HCT116 (cell line): ENCODE results near the gene HILPDA. TPM values are rescaled to one million over a fixed set of nuclear protein-coding genes. Genes with fewer than 3 reads are reported as not detected.

Experiments
- ATAC-seq: fragments of 200-7000 bp; cut with Tn5 transposase; 2 replicates; pipeline ENCODE4 v1.9.1; 2020; ENCODE audit warnings: mild to moderate bottlenecking, moderate library complexity
- BruUV-seq: library from RNA; stranded (reverse); fragments of 400-500 nt; replicated peaks from 2 replicates; lab custom pipeline; 2021; lab: Mats Ljungman, UMichigan
- CTCF ChIA-PET: fragments of 300-600 bp; sonication (Branson Sonifier 250); formaldehyde crosslinking; loops from one replicate; lab custom pipeline; 2021; ENCODE audit warnings: antibody characterized with exemption; lab: Charles Lee
- POLR2A ChIA-PET: fragments of 300-600, 350-600 bp; sonication (Branson Sonifier 250); formaldehyde crosslinking; loops from one replicate; lab custom pipeline; 2021; ENCODE audit warnings: antibody characterized with exemption; lab: Charles Lee
- RAD21 ChIA-PET, 2 experiments: fragments of 300-600 bp; sonication (Branson Sonifier 250); formaldehyde crosslinking; loops; one replicate each; lab custom pipeline; 2023; ENCODE audit warnings: low total read pairs in 2 of 2; ENCODE audit not compliant: uncharacterized antibody in 2 of 2, unreplicated experiment in 2 of 2, low non-redundant PET in 1 of 2; lab: Charles Lee
- DNase-seq: peaks from one replicate; pipeline ENCODE4 v3.0.0-alpha.2; 2010; ENCODE audit warnings: low read depth, low spot score
- H2AFZ ChIP-seq: fragments of 200-600 bp; shearing (Covaris generic), sonication (generic); 2 replicates; pipeline ENCODE4 v1.6.1; 2017; ENCODE audit warnings: low read depth, mixed run types, mixed read lengths, antibody characterized with exemption, low read length; ENCODE audit not compliant: poor library complexity, severe bottlenecking
- H3K27ac ChIP-seq: 2 replicates; pipeline ENCODE4 v1.5.1; 2012; ENCODE audit warnings: low read depth, low read length
- H3K27me3 ChIP-seq: fragments of 200-600 bp; sonication (generic); 2 replicates; pipeline ENCODE4 v1.6.1; 2016; ENCODE audit warnings: mixed run types, low read length, mixed read lengths; ENCODE audit not compliant: insufficient read depth
- H3K36me3 ChIP-seq, 2 experiments: fragments of 200-500 bp in 1 of 2; fragments of 200-600 bp in 1 of 2; sonication (Bioruptor generic) in 1 of 2; sonication (generic) in 1 of 2; 2 replicates each; pipeline versions ENCODE4 v1.5.1 to v1.6.1; 2014 to 2016; ENCODE audit warnings: low read length in 2 of 2, inconsistent platforms in 1 of 2, mixed read lengths in 1 of 2, mixed run types in 1 of 2; ENCODE audit not compliant: insufficient read depth in 2 of 2, control insufficient read depth in 1 of 2
- H3K4me1 ChIP-seq, 2 experiments: fragments of 200-600 bp in 1 of 2; sonication (generic) in 1 of 2; 2 replicates each; pipeline versions ENCODE4 v1.5.1 to v1.6.1; 2012 to 2017; ENCODE audit warnings: low read length in 2 of 2, inconsistent platforms in 1 of 2, mild to moderate bottlenecking in 1 of 2, mixed read lengths in 1 of 2, mixed run types in 1 of 2, moderate library complexity in 1 of 2; ENCODE audit not compliant: insufficient read depth in 2 of 2, control insufficient read depth in 1 of 2
- H3K4me2 ChIP-seq: fragments of 200-600 bp; sonication (generic); 2 replicates; pipeline ENCODE4 v1.6.1; 2017; ENCODE audit warnings: mixed run types, low read length, mixed read lengths
- H3K4me3 ChIP-seq, 2 experiments: fragments of 200-600 bp in 1 of 2; sonication (generic) in 1 of 2; replicated peaks in 1 of 2; 2 replicates each; pipeline ENCODE4 v1.5.1; 2011 to 2016; ENCODE audit warnings: low read length in 2 of 2, control low read depth in 1 of 2, low read depth in 1 of 2, mild to moderate bottlenecking in 1 of 2, mixed read lengths in 1 of 2, mixed run types in 1 of 2
- H3K79me2 ChIP-seq: fragments of 200-600 bp; sonication (generic); 2 replicates; pipeline ENCODE4 v1.6.1; 2017; ENCODE audit warnings: mild to moderate bottlenecking, mixed run types, low read length, moderate library complexity, mixed read lengths; ENCODE audit not compliant: insufficient read depth
- H3K9ac ChIP-seq: fragments of 200-600 bp; sonication (generic); 2 replicates; pipeline ENCODE4 v1.6.1; 2016; ENCODE audit warnings: low read length, mixed read lengths
- H3K9me2 ChIP-seq: fragments of 200-600 bp; sonication (generic), shearing (Covaris generic); 2 replicates; pipeline ENCODE4 v1.6.1; 2017; ENCODE audit warnings: mixed run types, mild to moderate bottlenecking, moderate library complexity; ENCODE audit not compliant: insufficient read depth
- H3K9me3 ChIP-seq, 2 experiments: fragments of 200-500 bp in 1 of 2; fragments of 200-600 bp in 1 of 2; sonication (Bioruptor generic) in 1 of 2; sonication (generic) in 1 of 2; 2 replicates each; pipeline ENCODE4 v1.6.1; 2014 to 2017; ENCODE audit warnings: low read length in 2 of 2, mixed read lengths in 2 of 2, inconsistent platforms in 1 of 2, low read depth in 1 of 2, mild to moderate bottlenecking in 1 of 2, mixed run types in 1 of 2, moderate library complexity in 1 of 2; ENCODE audit not compliant: control insufficient read depth in 1 of 2, insufficient read depth in 1 of 2
- H4K20me1 ChIP-seq: fragments of 200-600 bp; sonication (generic), shearing (Covaris generic); 2 replicates; pipeline ENCODE4 v1.6.1; 2017; ENCODE audit warnings: mixed run types, mild to moderate bottlenecking, moderate library complexity; ENCODE audit not compliant: insufficient read depth
- CBX3 ChIP-seq: IDR thresholded peaks from 2 replicates; pipeline ENCODE4 v1.6.1; 2012; ENCODE audit warnings: low read depth
- CEBPB ChIP-seq: IDR thresholded peaks from 2 replicates; pipeline ENCODE4 v1.6.1; 2012; ENCODE audit warnings: low read depth
- ELF1 ChIP-seq: IDR thresholded peaks from 2 replicates; pipeline ENCODE4 v1.6.1; 2012; ENCODE audit warnings: low read depth, borderline replicate concordance
- EZH2 ChIP-seq: fragments of 200-600 bp; sonication (generic); IDR thresholded peaks from 2 replicates; pipeline ENCODE4 v1.6.1; 2017; ENCODE audit warnings: antibody characterized with exemption, mixed run types
- EZH2phosphoT487 ChIP-seq: fragments of 200-600 bp; IDR thresholded peaks from 2 replicates; pipeline ENCODE4 v1.6.1; 2018; ENCODE audit warnings: antibody characterized with exemption, borderline replicate concordance
- POLR2A ChIP-seq: IDR thresholded peaks from 2 replicates; pipeline ENCODE4 v1.7.0; 2011; ENCODE audit warnings: borderline replicate concordance; ENCODE audit not compliant: insufficient read depth, insufficient read length; ENCODE audit errors: extremely low read depth
- POLR2AphosphoS5 ChIP-seq: IDR thresholded peaks from 2 replicates; pipeline ENCODE4 v1.6.1; 2011; ENCODE audit warnings: mild to moderate bottlenecking, low read depth, low read length, moderate library complexity
- RAD21 ChIP-seq: IDR thresholded peaks from 2 replicates; pipeline ENCODE4 v1.6.1; 2012; ENCODE audit warnings: low read depth, mild to moderate bottlenecking
- SRF ChIP-seq: IDR thresholded peaks from 2 replicates; pipeline ENCODE4 v1.6.1; 2012; ENCODE audit warnings: low read depth
- ZFX ChIP-seq: fragments of 450-650 bp; IDR thresholded peaks from 2 replicates; pipeline ENCODE4 v1.6.1; 2017
- intact Hi-C: fragments of 100-400 bp; cut with micrococcal nuclease; formaldehyde crosslinking; loops from 2 replicates; pipeline ENCODE4 v1.10.0; 2022
- total RNA-seq: library from RNA; stranded (reverse); gene quantifications from one replicate; pipeline ENCODE4 v1.2.1, GENCODE V29; 2021; ENCODE audit not compliant: unreplicated experiment
- TF ChIP-seq, protein P1 (sequence below): IDR thresholded peaks from 2 replicates; pipeline ENCODE4 v1.6.1; 2012

The HILPDA gene
- total RNA-seq, 1 experiment from 2014 or later = 32.8 TPM

- peaks cover 14% of the 10 kb centered on the region for H3K79me2 ChIP-seq
- no peaks in the 10 kb centered on the region for H3K36me3 ChIP-seq
- H3K9me3 ChIP-seq = no peaks in the 10 kb centered on the region
- BruUV-seq = TSS peak; percentile 41
- TF ChIP-seq ELF1 (no peak), EZH2 (no peak), ZFX (no peak), EZH2phosphoT487 (no peak), POLR2A (no peak)
- DNase-seq = no peak
- CTCF ChIA-PET = interaction anchor here (1.1 to 5.6 kb wide), 6 partner anchors 9 to 51 kb away, joined by 4 to 37 read pairs (median 8); no protein-coding TSS in a partner anchor
- no peak overlapping the region for H2AFZ ChIP-seq
- no peaks in the 10 kb centered on the region for H3K9me2 ChIP-seq
- H3K4me2 ChIP-seq = peak overlapping the region; percentile 100
- H3K4me1 ChIP-seq = peaks cover 32 to 56% of the 10 kb centered on the region in 2 experiments
- ATAC-seq = no peak
- RAD21 ChIA-PET = no interaction called here
- H3K27ac ChIP-seq = peak overlapping the region; percentile 75
- peak overlapping the region; percentile 70 for H3K9ac ChIP-seq
- intact Hi-C loops = no loop called here
- no peaks in the 10 kb centered on the region for H4K20me1 ChIP-seq
- POLR2A ChIA-PET = interaction anchor here (1.2 kb wide), 1 partner anchor 65 kb away, joined by 3 read pairs; the partner anchor contains the start of gene RBM28
- H3K27me3 ChIP-seq = no peaks in the 10 kb centered on the region
- peak overlapping the region; percentile 65 to 70 for H3K4me3 ChIP-seq
These were observed 46.7 kb upstream of the HILPDA start for GRCh38 chr7:128408709-128409595.

GRCh38 chr7:128409596-128410450, 45.9 kb upstream of the HILPDA start, which contains the start of gene IMPDH1:
TSS of gene IMPDH1 (minus strand) at chr7:128409982. CDS start at chr7:128409901, 81 bp downstream.
- no peaks in the 10 kb centered on the region for H3K9me3 ChIP-seq
- no peaks in the 10 kb centered on the region for H3K36me3 ChIP-seq
- peak within 1 kb of the TSS; percentile 65 to 70 for H3K4me3 ChIP-seq
- DNase-seq = peak; percentile 48
- POLR2A ChIA-PET = interaction anchor here (1.0 kb wide), 1 partner anchor 9 kb away, joined by 4 read pairs; no protein-coding TSS in a partner anchor
- peak within 1 kb of the TSS; percentile 75 for H3K27ac ChIP-seq
- H3K9me2 ChIP-seq = no peaks in the 10 kb centered on the region
- peaks cover 24 to 47% of the 10 kb centered on the region in 2 experiments for H3K4me1 ChIP-seq
- H2AFZ ChIP-seq = peak within 1 kb of the TSS; percentile 98
- TF ChIP-seq ELF1 (no peak), ZFX (peak; percentile 78; the same call in 1 of the 2 replicates), CBX3 (no peak), RAD21 (no peak), CEBPB (no peak), SRF (no peak), POLR2A (peak; percentile 80), EZH2phosphoT487 (no peak), POLR2AphosphoS5 (peak; percentile 92)
- TF ChIP-seq, protein P1, sequence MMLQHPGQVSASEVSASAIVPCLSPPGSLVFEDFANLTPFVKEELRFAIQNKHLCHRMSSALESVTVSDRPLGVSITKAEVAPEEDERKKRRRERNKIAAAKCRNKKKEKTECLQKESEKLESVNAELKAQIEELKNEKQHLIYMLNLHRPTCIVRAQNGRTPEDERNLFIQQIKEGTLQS = no peak
- no peaks in the 10 kb centered on the region for H4K20me1 ChIP-seq
- peak; percentile 84 for ATAC-seq
- peak within 1 kb of the TSS; percentile 70 for H3K9ac ChIP-seq
- H3K27me3 ChIP-seq = no peaks in the 10 kb centered on the region
- peak within 1 kb of the TSS; percentile 100 for H3K4me2 ChIP-seq
- RAD21 ChIA-PET = no interaction called here
- CTCF ChIA-PET = interaction anchor here (1.0 to 5.6 kb wide), 7 partner anchors 10 to 62 kb away, joined by 3 to 37 read pairs (median 8); no protein-coding TSS in a partner anchor
- intact Hi-C loops = no loop called here
- peaks cover 6% of the 10 kb centered on the region for H3K79me2 ChIP-seq
- no TSS peak for BruUV-seq
